PC-3 (cell line): Measurements from ENCODE around the gene CTXN1. TPM values are rescaled to one million over a fixed set of nuclear protein-coding genes. Genes with fewer than 3 reads are reported as not detected.

Experiments
- ATAC-seq: fragments of 200-7000 bp; cut with Tn5 transposase; 2 replicates; pipeline ENCODE4 v1.9.1; 2020; ENCODE audit warnings: mild to moderate bottlenecking, moderate library complexity
- BruUV-seq: library from RNA; stranded (reverse); fragments of 400-500 nt; replicated peaks from 2 replicates; lab custom pipeline; 2021; lab: Mats Ljungman, UMichigan
- CTCF ChIA-PET: fragments of 300-600 bp; sonication (Branson Sonifier 250); formaldehyde crosslinking; loops from one replicate; lab custom pipeline; 2022; ENCODE audit warnings: antibody characterized with exemption; lab: Charles Lee
- POLR2A ChIA-PET: fragments of 300-600 bp; sonication (Branson Sonifier 250); formaldehyde crosslinking; loops from one replicate; lab custom pipeline; 2022; ENCODE audit warnings: antibody characterized with exemption; ENCODE audit not compliant: unreplicated experiment; lab: Charles Lee
- DNase-seq: peaks from one replicate; pipeline ENCODE4 v3.0.0-alpha.2; 2015
- H2AFZ ChIP-seq: fragments of 300-600 bp; sonication (generic); 2 replicates; pipeline ENCODE4 v1.6.0; 2016; ENCODE audit warnings: antibody characterized with exemption, low read length
- H3F3A ChIP-seq: fragments of 300-600 bp; sonication (generic); one replicate; pipeline ENCODE4 v1.6.0; 2017; ENCODE audit warnings: antibody characterized with exemption, low read length, control low read depth, mild to moderate bottlenecking; ENCODE audit not compliant: unreplicated experiment
- H3K27ac ChIP-seq: fragments of 300-600 bp; sonication (generic); 2 replicates; pipeline ENCODE4 v1.5.1; 2016; ENCODE audit warnings: mild to moderate bottlenecking, low read length
- H3K27me3 ChIP-seq: fragments of 300-600 bp; sonication (generic); 2 replicates; pipeline ENCODE4 v1.6.1; 2016; ENCODE audit warnings: low read length, mixed read lengths
- H3K36me3 ChIP-seq: fragments of 300-600 bp; sonication (generic); 2 replicates; pipeline ENCODE4 v1.6.1; 2016; ENCODE audit warnings: low read depth, mixed run types, low read length, mixed read lengths
- H3K4me1 ChIP-seq: fragments of 300-600 bp; sonication (generic); 2 replicates; pipeline ENCODE4 v1.5.1; 2016; ENCODE audit warnings: low read length; ENCODE audit not compliant: insufficient read depth
- H3K4me2 ChIP-seq: fragments of 300-600 bp; sonication (generic); 2 replicates; pipeline ENCODE4 v1.6.0; 2016; ENCODE audit warnings: low read length
- H3K4me3 ChIP-seq: fragments of 300-600 bp; sonication (generic); 2 replicates; pipeline ENCODE4 v1.5.1; 2016; ENCODE audit warnings: mild to moderate bottlenecking, low read length, mixed read lengths
- H3K79me2 ChIP-seq: fragments of 300-600 bp; sonication (generic); 2 replicates; pipeline ENCODE4 v1.6.1; 2017; ENCODE audit warnings: low read length, mixed read lengths
- H3K9ac ChIP-seq: fragments of 300-600 bp; sonication (generic); 2 replicates; pipeline ENCODE4 v1.6.0; 2016; ENCODE audit warnings: mild to moderate bottlenecking, low read length
- H3K9me2 ChIP-seq: fragments of 300-600 bp; sonication (generic); replicated peaks from 2 replicates; pipeline ENCODE4 v1.6.1; 2016; ENCODE audit warnings: mixed run types, low read length, mixed read lengths
- H3K9me3 ChIP-seq: fragments of 300-600 bp; sonication (generic); 2 replicates; pipeline ENCODE4 v1.6.1; 2016; ENCODE audit warnings: low read length, mixed read lengths
- H4K20me1 ChIP-seq: fragments of 300-600 bp; sonication (generic); 2 replicates; pipeline ENCODE4 v1.6.1; 2016; ENCODE audit warnings: low read length, mixed read lengths
- EZH2 ChIP-seq: fragments of 300-600 bp; sonication (generic); IDR thresholded peaks from one replicate; pipeline ENCODE4 v1.6.1; 2017; ENCODE audit warnings: antibody characterized with exemption, mild to moderate bottlenecking, low read length; ENCODE audit not compliant: unreplicated experiment
- EZH2phosphoT487 ChIP-seq: fragments of 300-600 bp; sonication (generic); IDR thresholded peaks from 2 replicates; pipeline ENCODE4 v1.6.1; 2018; ENCODE audit warnings: mild to moderate bottlenecking, antibody characterized with exemption, low read length, borderline replicate concordance
- intact Hi-C: fragments of 100-400 bp; cut with micrococcal nuclease; formaldehyde crosslinking; loops from 2 replicates; pipeline ENCODE4 v1.9.0; 2023
- total RNA-seq: library from RNA; depleted of rRNA; stranded (reverse); fragments of >200 nt; gene quantifications from 2 replicates; pipeline ENCODE4 v1.2.3, GENCODE V29; 2014
- TF ChIP-seq, protein P1 (sequence below): fragments of 300-600 bp; sonication (generic); conservative IDR thresholded peaks from 2 replicates; pipeline ENCODE4 v1.5.1; 2017; ENCODE audit warnings: antibody characterized with exemption, low read depth, mild to moderate bottlenecking, low read length

CTXN1 gene
- total RNA-seq, 1 experiment from 2014 or later = 11.4 TPM

GRCh38 chr19:7926727-7927604 lies 1.0 kb upstream of the CTXN1 start:
- TF ChIP-seq EZH2 (no peak), EZH2phosphoT487 (no peak)
- TF ChIP-seq, protein P1, sequence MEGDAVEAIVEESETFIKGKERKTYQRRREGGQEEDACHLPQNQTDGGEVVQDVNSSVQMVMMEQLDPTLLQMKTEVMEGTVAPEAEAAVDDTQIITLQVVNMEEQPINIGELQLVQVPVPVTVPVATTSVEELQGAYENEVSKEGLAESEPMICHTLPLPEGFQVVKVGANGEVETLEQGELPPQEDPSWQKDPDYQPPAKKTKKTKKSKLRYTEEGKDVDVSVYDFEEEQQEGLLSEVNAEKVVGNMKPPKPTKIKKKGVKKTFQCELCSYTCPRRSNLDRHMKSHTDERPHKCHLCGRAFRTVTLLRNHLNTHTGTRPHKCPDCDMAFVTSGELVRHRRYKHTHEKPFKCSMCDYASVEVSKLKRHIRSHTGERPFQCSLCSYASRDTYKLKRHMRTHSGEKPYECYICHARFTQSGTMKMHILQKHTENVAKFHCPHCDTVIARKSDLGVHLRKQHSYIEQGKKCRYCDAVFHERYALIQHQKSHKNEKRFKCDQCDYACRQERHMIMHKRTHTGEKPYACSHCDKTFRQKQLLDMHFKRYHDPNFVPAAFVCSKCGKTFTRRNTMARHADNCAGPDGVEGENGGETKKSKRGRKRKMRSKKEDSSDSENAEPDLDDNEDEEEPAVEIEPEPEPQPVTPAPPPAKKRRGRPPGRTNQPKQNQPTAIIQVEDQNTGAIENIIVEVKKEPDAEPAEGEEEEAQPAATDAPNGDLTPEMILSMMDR = no peak
- no peak overlapping the region for H2AFZ ChIP-seq

GRCh38 chr19:7925171-7925851 lies 624 bp downstream of the CTXN1 start:
- Histone ChIP-seq H3K27ac (no peak overlapping the region), H3K9me3 (no peaks in the 10 kb centered on the region), H3K9me2 (no peaks in the 10 kb centered on the region), H3K4me1 (peaks cover 48% of the 10 kb centered on the region), H3K27me3 (no peaks in the 10 kb centered on the region), H3F3A (no peaks in the 10 kb centered on the region), H2AFZ (peak overlapping the region; percentile 63), H3K9ac (no peak overlapping the region), H3K4me3 (peak overlapping the region; percentile 55), H3K79me2 (0 out of 2 replicates have a peak, but pooled peaks cover 5% of the 10 kb centered on the region), H3K4me2 (peak overlapping the region; percentile 79), H3K36me3 (peaks cover 3% of the 10 kb centered on the region; the same call in 1 of the 2 replicates), H4K20me1 (0 out of 2 replicates have a peak, but pooled peaks cover 9% of the 10 kb centered on the region)
- intact Hi-C loops = loop anchor here (5.0 kb wide), 1 partner anchor 73 kb away; no protein-coding TSS in a partner anchor
- DNase-seq = peak; percentile 84
- ChIA-PET POLR2A (no interaction called here), CTCF (no interaction called here)
- TF ChIP-seq EZH2phosphoT487 (no peak), EZH2 (no peak)
- TF ChIP-seq, protein P1 = peak; percentile 93
- ATAC-seq = peak; percentile 26
- no TSS peak for BruUV-seq

More at GRCh38 chr19:7926727-7927604, 1.0 kb upstream of the CTXN1 start:
- H3K9me3 ChIP-seq = no peaks in the 10 kb centered on the region
- no peak overlapping the region for H3K4me3 ChIP-seq
- H3F3A ChIP-seq = no peaks in the 10 kb centered on the region
- ATAC-seq = no peak
- H3K36me3 ChIP-seq = peaks cover 16% of the 10 kb centered on the region
- peak overlapping the region; percentile 88 for H3K4me2 ChIP-seq
- H3K27ac ChIP-seq = no peak overlapping the region
- no peak overlapping the region for H3K9ac ChIP-seq
- H3K27me3 ChIP-seq = no peaks in the 10 kb centered on the region
- CTCF ChIA-PET = no interaction called here
- H3K4me1 ChIP-seq = peaks cover 44% of the 10 kb centered on the region
- no peaks in the 10 kb centered on the region for H3K9me2 ChIP-seq
- H4K20me1 ChIP-seq = 0 out of 2 replicates have a peak, but pooled peaks cover 5% of the 10 kb centered on the region
- no peak for DNase-seq
- intact Hi-C loops = loop anchor here (5.0 kb wide), 1 partner anchor 75 kb away; no protein-coding TSS in a partner anchor
- POLR2A ChIA-PET = no interaction called here
- no peaks in the 10 kb centered on the region for H3K79me2 ChIP-seq
- BruUV-seq = no TSS peak
